Suppressor macrophage (primary cell): ENCODE results near the gene ZNF37A.
"Not testable (repeated sequence)": the region's sequence is repeated elsewhere in the genome, so short reads cannot be mapped to it uniquely, and the experiment has no call there.

Experiments used
- DNase-seq, 4 experiments: peaks; one replicate each; pipeline ENCODE4 v3.0.0-alpha.2; 2020 to 2022

ZNF37A gene

DNA sequence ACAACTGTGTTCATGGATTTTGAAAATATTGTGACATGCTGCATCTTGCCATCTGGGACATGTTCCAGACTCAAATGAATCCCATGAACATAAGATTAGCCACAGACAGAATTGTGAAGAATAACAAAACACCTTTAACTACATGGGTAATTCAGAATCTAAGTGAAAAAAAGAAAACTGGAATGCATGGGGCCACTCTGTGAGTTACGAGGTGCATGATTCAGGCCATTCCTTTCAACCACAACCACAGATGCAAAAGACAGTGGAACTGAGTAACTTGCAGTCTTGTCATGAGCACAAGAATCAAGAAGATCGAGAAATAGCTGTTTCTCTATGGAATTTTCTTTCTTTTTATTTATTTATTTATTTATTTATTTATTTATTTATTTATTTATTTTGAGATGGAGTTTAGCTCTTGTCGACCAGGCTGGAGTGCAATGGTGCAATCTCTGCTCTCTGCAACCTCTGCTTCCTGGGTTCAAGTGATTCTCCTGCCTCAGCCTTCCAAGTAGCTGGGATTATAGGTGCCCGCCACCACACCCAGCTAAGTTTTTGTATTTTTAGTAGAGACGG, 56.8 kb downstream of the ZNF37A start:
- not testable (repeated sequence) for DNase-seq

DNA sequence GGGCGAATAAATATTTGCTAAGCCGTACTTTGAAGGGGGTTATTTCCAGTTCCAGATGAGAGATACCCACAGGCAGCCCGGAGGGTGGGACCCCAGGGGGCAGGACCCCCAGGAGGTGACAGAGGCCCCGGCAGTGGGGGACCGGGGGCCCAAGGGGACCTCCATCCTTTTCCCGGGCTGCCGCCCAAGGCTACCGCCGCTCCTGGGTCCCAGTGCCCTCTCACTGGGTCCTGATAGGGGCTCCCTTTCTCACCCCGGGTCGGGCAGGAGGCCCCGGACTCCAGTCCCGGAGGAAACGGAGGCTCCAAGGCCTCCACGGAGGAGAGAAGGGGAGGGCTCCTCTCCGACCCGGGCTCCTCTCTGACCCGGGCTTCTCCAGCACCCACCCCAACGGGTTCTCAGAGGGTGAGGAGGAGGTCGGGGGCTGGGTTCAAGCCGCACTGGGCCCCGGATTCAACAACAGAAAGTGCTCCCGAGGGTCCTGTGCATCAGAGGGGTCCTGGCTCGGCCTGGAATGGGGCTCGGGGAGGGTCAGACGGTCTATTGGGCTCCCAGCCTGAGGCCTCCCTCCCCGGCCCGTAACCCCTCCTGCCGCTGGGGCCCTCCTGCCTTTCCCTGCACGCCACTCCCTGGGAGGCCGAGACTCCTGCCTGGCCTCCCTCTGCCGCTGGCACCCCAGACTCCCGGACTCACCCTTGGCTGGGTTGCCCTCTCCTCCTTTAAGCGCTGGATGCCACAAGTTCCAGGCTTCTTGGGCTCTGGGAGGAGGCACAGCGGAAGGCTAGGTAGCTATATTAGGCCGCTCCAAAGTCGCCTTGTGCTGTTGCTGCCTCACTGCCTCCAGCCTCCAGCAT, 62.5 kb downstream of the ZNF37A start:
- no peak for DNase-seq

DNA sequence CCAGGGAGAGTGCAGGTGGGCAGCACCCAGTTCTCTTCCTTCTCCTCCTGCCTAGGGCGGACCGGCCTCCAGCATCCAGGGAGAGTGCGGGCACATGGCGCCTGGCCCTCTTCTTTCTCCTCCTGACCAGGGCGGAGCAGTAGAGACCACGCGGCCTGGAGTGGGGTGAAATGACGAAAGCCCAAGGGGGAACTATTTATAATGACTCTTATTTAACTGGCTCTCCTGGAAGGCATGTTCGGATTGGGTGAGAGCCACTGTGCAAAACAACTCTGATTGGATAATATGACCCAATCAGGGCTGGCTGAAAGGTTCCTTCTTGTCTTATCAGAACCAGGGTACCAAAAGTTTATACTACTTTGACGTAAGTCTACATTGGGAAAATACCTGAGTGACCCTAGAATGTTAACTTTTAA, 63.1 kb downstream of the ZNF37A start:
- DNase-seq = no peak

DNA sequence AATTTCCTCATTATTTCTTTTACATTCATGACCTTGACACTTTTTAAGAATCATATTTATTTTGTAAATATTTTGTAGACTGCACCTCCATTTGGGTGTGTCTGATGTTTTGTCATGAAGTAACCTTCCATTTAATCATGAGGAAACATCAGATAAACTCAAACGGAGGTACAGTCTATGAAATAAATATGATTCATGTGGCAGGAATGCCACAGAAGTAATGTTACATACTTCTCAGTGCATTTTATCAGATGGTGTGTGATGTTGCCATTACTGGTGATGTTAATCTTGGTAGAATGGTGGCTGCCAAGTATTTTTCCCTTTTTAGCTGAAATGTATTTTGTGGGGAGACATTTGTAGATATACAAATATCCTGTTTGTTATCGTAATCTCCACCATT, 64.9 kb downstream of the ZNF37A start:
- DNase-seq = no peak

- no peak for DNase-seq
These were observed 69.5 kb downstream of the ZNF37A start for GRCh38 chr10:38163617-38164016.

DNA sequence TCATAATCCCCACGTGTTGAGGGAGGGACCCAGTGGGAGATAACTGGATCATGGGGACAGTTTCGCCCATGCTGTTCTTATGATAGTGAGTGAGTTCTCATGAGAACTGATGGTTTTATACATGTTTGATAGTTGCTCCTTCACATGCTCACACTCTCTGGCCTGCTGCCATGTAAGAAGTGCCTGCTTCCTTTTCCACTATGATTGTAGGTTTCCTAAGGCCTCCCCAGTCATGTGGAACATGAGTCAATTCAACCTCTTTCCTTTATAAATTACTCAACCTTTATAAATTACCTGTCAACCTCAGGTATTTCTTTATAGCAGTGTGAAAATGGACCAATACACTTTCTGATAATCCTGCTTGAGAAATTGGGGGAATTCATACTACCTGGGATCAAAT, 80.2 kb downstream of the ZNF37A start:
- DNase-seq = no peak

- DNase-seq = no peak
These were observed 90.3 kb downstream of the ZNF37A start for GRCh38 chr10:38184477-38184876.
